Thyroid gland (tissue), 4 donors: ENCODE data around the gene HADHB. TPM values are rescaled to one million over a fixed set of nuclear protein-coding genes. Genes with fewer than 3 reads are reported as not detected.

Experiments used
- DNase-seq, 2 donors: peaks; one replicate each; pipeline ENCODE4 v3.0.0-alpha.2; 2019
- H3K27ac ChIP-seq, 3 donors: fragments of 200-600 bp; sonication (generic); 1 replicate in 2 of 3; 2 replicates in 1 of 3; pipeline ENCODE4 v1.5.1; 2016 to 2019; ENCODE audit warnings: mild to moderate bottlenecking in 1 of 3, moderate library complexity in 1 of 3
- H3K27me3 ChIP-seq: fragments of 200-600 bp; sonication (generic); one replicate; pipeline ENCODE4 v1.5.1; 2019
- H3K36me3 ChIP-seq, 2 donors: fragments of 200-600 bp; sonication (generic); one replicate each; pipeline ENCODE4 v1.5.1; 2016 to 2019
- H3K4me1 ChIP-seq, 2 donors: fragments of 200-600 bp; sonication (generic); one replicate each; pipeline ENCODE4 v1.5.1; 2017 to 2019
- H3K4me3 ChIP-seq, 3 donors: fragments of 200-600 bp; sonication (generic); replicated peaks in 1 of 3; 1 replicate in 2 of 3; 2 replicates in 1 of 3; pipeline ENCODE4 v1.5.1; 2016; ENCODE audit warnings: mild to moderate bottlenecking in 1 of 3
- H3K9me3 ChIP-seq: fragments of 200-600 bp; sonication (generic); one replicate; pipeline ENCODE4 v1.5.1; 2017
- POLR2A ChIP-seq, 2 donors: fragments of 450-650 bp; IDR thresholded peaks; one replicate each; pipeline ENCODE4 v1.6.1; 2017; ENCODE audit warnings: antibody characterized with exemption in 2 of 2, mild to moderate bottlenecking in 2 of 2, moderate library complexity in 1 of 2
- WGBS, 2 donors: methylation state at CpG; one replicate each; pipeline ENCODE4 v1.1.5; 2017; 5-methylcytosine and 5-hydroxymethylcytosine counted together
- intact Hi-C: fragments of 100-400 bp; cut with DNase I; formaldehyde crosslinking; loops from one replicate; pipeline ENCODE4 v1.15.1; 2023
- total RNA-seq, 4 donors: library from RNA; depleted of rRNA; stranded (reverse); fragments of >200 nt; gene quantifications; one replicate each; pipeline ENCODE4 v1.2.3, GENCODE V29; 2016
- TF ChIP-seq, protein P1 (sequence below), 6 experiments: fragments of 200-600 bp in 3 of 6; fragments of 450-650 bp in 3 of 6; sonication (generic) in 3 of 6; IDR thresholded peaks; one replicate each; pipeline ENCODE4 v1.5.1; 2016 to 2019; ENCODE audit warnings: antibody characterized with exemption in 6 of 6, mild to moderate bottlenecking in 2 of 6, inconsistent platforms in 1 of 6, moderate library complexity in 1 of 6

HADHB gene
- total RNA-seq, 4 donors from 2014 or later = 127 to 200 (median 184) TPM

DNA sequence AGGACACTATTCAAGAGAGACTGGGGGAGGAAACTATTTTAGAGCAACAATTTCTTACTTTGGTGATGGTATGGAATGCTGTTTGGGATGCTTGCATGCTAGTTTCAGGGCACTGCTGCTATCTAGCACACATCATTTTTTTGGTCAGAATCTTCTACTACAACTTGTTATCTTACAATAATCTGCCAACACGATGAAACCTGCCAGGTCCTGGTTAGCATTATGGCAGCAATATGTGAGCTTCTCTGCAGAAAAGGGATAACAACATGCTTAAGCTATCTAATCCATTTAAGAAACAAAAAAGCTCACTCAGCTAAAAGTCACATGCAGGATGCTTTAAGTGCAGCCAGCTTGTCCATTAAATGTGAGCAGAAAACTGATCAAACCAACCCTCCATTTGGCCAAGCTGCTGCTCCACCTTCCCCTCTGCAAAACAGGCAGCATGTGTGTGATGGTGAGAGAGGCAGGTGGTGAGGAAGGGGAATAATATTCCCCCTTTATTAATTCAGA, 41.7 kb upstream of the HADHB start:
- DNase-seq = no peak
- intact Hi-C loops = no loop called here
- Histone ChIP-seq H3K4me3 (no peak overlapping the region), H3K27me3 (no peaks in the 10 kb centered on the region), H3K4me1 (no peaks in the 10 kb centered on the region), H3K27ac (no peak overlapping the region), H3K36me3 (peaks cover 43 to 47% of the 10 kb centered on the region in 2 donors), H3K9me3 (no peaks in the 10 kb centered on the region)
- WGBS, 2 donors = 70 to 73% methylated on average over 1 of the region's 1 CpG
- TF ChIP-seq POLR2A (IDR thresholded peaks at IDR 0.05) = no peak
- TF ChIP-seq, protein P1, sequence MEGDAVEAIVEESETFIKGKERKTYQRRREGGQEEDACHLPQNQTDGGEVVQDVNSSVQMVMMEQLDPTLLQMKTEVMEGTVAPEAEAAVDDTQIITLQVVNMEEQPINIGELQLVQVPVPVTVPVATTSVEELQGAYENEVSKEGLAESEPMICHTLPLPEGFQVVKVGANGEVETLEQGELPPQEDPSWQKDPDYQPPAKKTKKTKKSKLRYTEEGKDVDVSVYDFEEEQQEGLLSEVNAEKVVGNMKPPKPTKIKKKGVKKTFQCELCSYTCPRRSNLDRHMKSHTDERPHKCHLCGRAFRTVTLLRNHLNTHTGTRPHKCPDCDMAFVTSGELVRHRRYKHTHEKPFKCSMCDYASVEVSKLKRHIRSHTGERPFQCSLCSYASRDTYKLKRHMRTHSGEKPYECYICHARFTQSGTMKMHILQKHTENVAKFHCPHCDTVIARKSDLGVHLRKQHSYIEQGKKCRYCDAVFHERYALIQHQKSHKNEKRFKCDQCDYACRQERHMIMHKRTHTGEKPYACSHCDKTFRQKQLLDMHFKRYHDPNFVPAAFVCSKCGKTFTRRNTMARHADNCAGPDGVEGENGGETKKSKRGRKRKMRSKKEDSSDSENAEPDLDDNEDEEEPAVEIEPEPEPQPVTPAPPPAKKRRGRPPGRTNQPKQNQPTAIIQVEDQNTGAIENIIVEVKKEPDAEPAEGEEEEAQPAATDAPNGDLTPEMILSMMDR (IDR thresholded peaks at IDR 0.05) = no peak

DNA sequence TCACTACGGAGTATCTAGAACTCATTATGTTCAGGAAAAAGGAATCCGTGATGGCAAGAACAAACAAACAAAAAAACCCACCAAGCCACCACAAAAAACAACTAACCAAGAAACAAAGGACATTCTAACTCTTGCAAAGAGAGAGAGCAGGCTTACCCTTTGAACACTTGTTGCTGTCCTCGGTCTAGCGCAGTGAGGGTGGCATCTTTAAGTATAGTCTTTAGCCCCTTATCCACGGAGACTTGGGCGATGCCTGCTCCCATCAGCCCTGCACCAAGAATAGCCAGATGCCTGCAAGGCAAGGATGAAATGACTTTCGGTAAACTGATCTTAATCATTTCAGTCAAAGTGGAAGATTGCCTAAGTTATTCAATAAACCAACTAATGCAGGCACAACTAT, 40.8 kb upstream of the HADHB start:
- TF ChIP-seq, protein P1 (IDR thresholded peaks at IDR 0.05) = no peak
- TF ChIP-seq POLR2A (IDR thresholded peaks at IDR 0.05) = no peak
- intact Hi-C loops = no loop called here
- H3K27ac ChIP-seq = no peak overlapping the region
- H3K27me3 ChIP-seq = no peaks in the 10 kb centered on the region
- H3K9me3 ChIP-seq = no peaks in the 10 kb centered on the region
- H3K36me3 ChIP-seq = peaks cover 47 to 51% of the 10 kb centered on the region in 2 donors
- no peak overlapping the region for H3K4me3 ChIP-seq
- WGBS, 2 donors = 89 to 92% methylated on average over 7 of the region's 7 CpGs
- DNase-seq = no peak
- no peaks in the 10 kb centered on the region for H3K4me1 ChIP-seq

GRCh38 chr2:26212011-26212410, 32.7 kb upstream of the HADHB start:
- no peak overlapping the region for H3K4me3 ChIP-seq
- peaks cover 64 to 70% of the 10 kb centered on the region in 2 donors for H3K36me3 ChIP-seq
- WGBS, 2 donors = 88 to 91% methylated on average over 5 of the region's 5 CpGs

GRCh38 chr2:26214759-26215158, 30.0 kb upstream of the HADHB start:
- Histone ChIP-seq H3K36me3 (peaks cover 45 to 56% of the 10 kb centered on the region in 2 donors), H3K27me3 (no peaks in the 10 kb centered on the region), H3K4me1 (no peaks in the 10 kb centered on the region), H3K9me3 (no peaks in the 10 kb centered on the region), H3K27ac (no peak overlapping the region), H3K4me3 (no peak overlapping the region)
- WGBS, 2 donors = 98% methylated on average over 1 of the region's 1 CpG
- no peak for TF ChIP-seq POLR2A (IDR thresholded peaks at IDR 0.05)
- intact Hi-C loops = no loop called here
- DNase-seq = no peak

More at GRCh38 chr2:26212011-26212410, 32.7 kb upstream of the HADHB start:
- H3K27me3 ChIP-seq = no peaks in the 10 kb centered on the region
- no peaks in the 10 kb centered on the region for H3K4me1 ChIP-seq
- H3K9me3 ChIP-seq = no peaks in the 10 kb centered on the region
- DNase-seq = no peak
- no peak for TF ChIP-seq POLR2A (IDR thresholded peaks at IDR 0.05)
- intact Hi-C loops = no loop called here
- H3K27ac ChIP-seq = no peak overlapping the region

DNA sequence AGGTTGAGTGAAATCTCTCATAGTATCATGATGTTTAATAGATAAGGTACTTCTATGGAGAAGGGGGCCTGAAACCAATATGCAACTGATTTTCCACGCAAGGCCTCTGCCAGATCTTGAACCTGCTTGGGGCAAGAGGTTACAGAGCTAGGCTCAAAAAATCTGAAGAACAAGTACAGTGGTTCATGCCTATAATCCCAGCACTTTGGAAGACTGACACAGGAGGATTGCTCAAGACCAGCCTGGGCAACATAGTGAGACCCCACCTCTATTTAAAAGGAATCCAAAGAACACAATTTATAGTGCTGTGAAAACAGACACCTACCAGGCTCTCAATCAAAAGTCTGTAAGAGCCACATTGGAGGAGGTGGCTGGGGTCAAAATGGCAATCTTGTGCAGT, 28.9 kb upstream of the HADHB start:
- intact Hi-C loops = no loop called here
- no peak for DNase-seq
- H3K4me3 ChIP-seq = no peak overlapping the region
- peaks cover 35 to 45% of the 10 kb centered on the region in 2 donors for H3K36me3 ChIP-seq
- no peaks in the 10 kb centered on the region for H3K4me1 ChIP-seq
- H3K27ac ChIP-seq = no peak overlapping the region
- no peaks in the 10 kb centered on the region for H3K9me3 ChIP-seq
- H3K27me3 ChIP-seq = no peaks in the 10 kb centered on the region
- TF ChIP-seq, protein P1 (IDR thresholded peaks at IDR 0.05) = no peak
- no peak for TF ChIP-seq POLR2A (IDR thresholded peaks at IDR 0.05)
- 96 to 100% methylated on average over 1 of the region's 1 CpG for WGBS, 2 donors

DNA sequence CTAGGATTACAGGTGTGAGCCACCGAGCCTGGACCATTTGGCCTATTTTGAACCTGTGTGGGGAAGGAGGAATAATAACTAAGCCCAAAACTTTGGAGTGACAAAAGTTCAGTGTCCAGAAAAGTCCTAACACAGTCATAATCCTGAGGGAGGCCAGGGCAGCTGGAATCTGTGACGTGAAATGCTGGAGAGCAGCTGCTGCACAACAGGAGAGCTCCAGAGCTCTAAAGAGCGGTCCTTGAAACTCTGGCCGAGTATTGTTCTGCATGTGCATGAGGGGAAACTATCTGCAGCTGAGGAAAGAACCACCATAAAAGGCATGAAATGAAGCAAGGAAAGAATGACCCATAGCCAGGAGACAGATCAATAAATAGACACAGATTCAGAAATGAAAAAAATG, 28.2 kb upstream of the HADHB start:
- TF ChIP-seq, protein P1 (IDR thresholded peaks at IDR 0.05) = no peak
- no peak for TF ChIP-seq POLR2A (IDR thresholded peaks at IDR 0.05)
- Histone ChIP-seq H3K4me3 (no peak overlapping the region), H3K36me3 (peaks cover 35 to 40% of the 10 kb centered on the region in 2 donors), H3K4me1 (no peaks in the 10 kb centered on the region), H3K27me3 (no peaks in the 10 kb centered on the region), H3K27ac (no peak overlapping the region), H3K9me3 (no peaks in the 10 kb centered on the region)
- no peak for DNase-seq
- 97 to 98% methylated on average over 4 of the region's 4 CpGs for WGBS, 2 donors
- intact Hi-C loops = no loop called here
